H9 (cell line): Measurements from ENCODE around the gene CDH22. TPM values are rescaled to one million over a fixed set of nuclear protein-coding genes. Genes with fewer than 3 reads are reported as not detected.

Source experiments
- DNase-seq: peaks from one replicate; pipeline ENCODE4 v3.0.0-alpha.2; 2017
- H2AFZ ChIP-seq: one replicate; pipeline ENCODE4 v1.6.1; 2013; ENCODE audit warnings: mild to moderate bottlenecking, low read length, control low read depth, moderate library complexity
- H2AK5ac ChIP-seq: 2 replicates; pipeline ENCODE4 v1.6.1; 2013; ENCODE audit warnings: low read length, control low read depth, mixed read lengths; ENCODE audit not compliant: insufficient read length
- H2BK120ac ChIP-seq: one replicate; pipeline ENCODE4 v1.6.1; 2013; ENCODE audit warnings: low read depth, mild to moderate bottlenecking, low read length, control low read depth, inconsistent platforms; ENCODE audit not compliant: poor library complexity, severe bottlenecking
- H2BK12ac ChIP-seq: 2 replicates; pipeline ENCODE4 v1.6.1; 2013; ENCODE audit warnings: low read length, control low read depth, mixed read lengths, low read depth; ENCODE audit not compliant: insufficient read length
- H2BK15ac ChIP-seq: 2 replicates; pipeline ENCODE4 v1.6.1; 2013; ENCODE audit warnings: low read depth, low read length, control low read depth
- H2BK20ac ChIP-seq: one replicate; pipeline ENCODE4 v1.6.1; 2013; ENCODE audit warnings: low read depth, mild to moderate bottlenecking, low read length, control low read depth, inconsistent platforms; ENCODE audit not compliant: poor library complexity, severe bottlenecking
- H2BK5ac ChIP-seq: 2 replicates; pipeline ENCODE4 v1.6.1; 2013; ENCODE audit warnings: low read length, control low read depth, mixed read lengths; ENCODE audit not compliant: insufficient read length
- H3K14ac ChIP-seq: 2 replicates; pipeline ENCODE4 v1.6.1; 2013; ENCODE audit warnings: low read length, control low read depth; ENCODE audit not compliant: insufficient read depth
- H3K18ac ChIP-seq: 2 replicates; pipeline ENCODE4 v1.6.1; 2013; ENCODE audit warnings: low read depth, mild to moderate bottlenecking, mixed read lengths, low read length, control low read depth; ENCODE audit not compliant: insufficient read length
- H3K23ac ChIP-seq: 2 replicates; pipeline ENCODE4 v1.6.1; 2013; ENCODE audit warnings: low read length, control low read depth, mixed read lengths, low read depth; ENCODE audit not compliant: insufficient read length
- H3K23me2 ChIP-seq: 2 replicates; pipeline ENCODE4 v1.6.1; 2013; ENCODE audit warnings: low read depth, mild to moderate bottlenecking, mixed read lengths, low read length, control low read depth; ENCODE audit not compliant: insufficient read length, poor library complexity, severe bottlenecking
- H3K27ac ChIP-seq: 2 replicates; pipeline ENCODE4 v1.5.1; 2013; ENCODE audit warnings: low read length, control low read depth, mixed read lengths, low read depth; ENCODE audit not compliant: insufficient read length
- H3K27me3 ChIP-seq: 2 replicates; pipeline ENCODE4 v1.6.1; 2013; ENCODE audit warnings: low read length, control low read depth, inconsistent platforms; ENCODE audit not compliant: insufficient read depth
- H3K4ac ChIP-seq: 2 replicates; pipeline ENCODE4 v1.6.1; 2013; ENCODE audit warnings: low read depth, mild to moderate bottlenecking, control low read depth, inconsistent platforms, low read length, moderate library complexity
- H3K4me1 ChIP-seq: 2 replicates; pipeline ENCODE4 v1.6.1; 2013; ENCODE audit warnings: low read length, control low read depth, inconsistent platforms; ENCODE audit not compliant: insufficient read depth
- H3K4me2 ChIP-seq: 2 replicates; pipeline ENCODE4 v1.6.1; 2013; ENCODE audit warnings: low read length, control low read depth, mixed read lengths; ENCODE audit not compliant: insufficient read length, insufficient read depth
- H3K56ac ChIP-seq: 2 replicates; pipeline ENCODE4 v1.6.1; 2013; ENCODE audit warnings: low read depth, mild to moderate bottlenecking, mixed read lengths, low read length, control low read depth; ENCODE audit not compliant: insufficient read length
- H3K79me1 ChIP-seq: 2 replicates; pipeline ENCODE4 v1.6.1; 2013; ENCODE audit warnings: low read depth, mild to moderate bottlenecking, moderate library complexity, low read length, control low read depth, inconsistent platforms; ENCODE audit not compliant: insufficient read depth, poor library complexity, severe bottlenecking
- H3K79me2 ChIP-seq: 2 replicates; pipeline ENCODE4 v1.6.1; 2013; ENCODE audit warnings: low read length, control low read depth, inconsistent platforms; ENCODE audit not compliant: insufficient read depth
- H3K9ac ChIP-seq: 2 replicates; pipeline ENCODE4 v1.6.1; 2013; ENCODE audit warnings: low read length, control low read depth, mixed read lengths; ENCODE audit not compliant: insufficient read length; ENCODE audit errors: extremely low read depth
- H3K9me3 ChIP-seq: one replicate; pipeline ENCODE4 v1.6.1; 2013; ENCODE audit warnings: low read depth, low read length, inconsistent platforms; ENCODE audit not compliant: control insufficient read depth
- H3T11ph ChIP-seq: one replicate; pipeline ENCODE4 v1.6.1; 2013; ENCODE audit warnings: mild to moderate bottlenecking, low read length, control low read depth, inconsistent platforms
- H4K20me1 ChIP-seq: one replicate; pipeline ENCODE4 v1.6.1; 2013; ENCODE audit not compliant: control insufficient read depth, insufficient read length, insufficient read depth
- H4K5ac ChIP-seq: 2 replicates; pipeline ENCODE4 v1.6.1; 2013; ENCODE audit warnings: low read depth, mild to moderate bottlenecking, mixed read lengths, low read length, control low read depth; ENCODE audit not compliant: insufficient read length
- H4K8ac ChIP-seq: replicated peaks from 2 replicates; pipeline ENCODE4 v1.6.1; 2013; ENCODE audit warnings: low read length, control low read depth, mixed read lengths, low read depth; ENCODE audit not compliant: insufficient read length
- H4K91ac ChIP-seq: 2 replicates; pipeline ENCODE4 v1.6.1; 2013; ENCODE audit warnings: low read depth, mild to moderate bottlenecking, moderate library complexity, mixed read lengths, low read length, control low read depth; ENCODE audit not compliant: insufficient read length
- H3K27ac Mint-ChIP-seq, 3 experiments: 2 replicates in 2 of 3; 3 replicates in 1 of 3; pipeline ENCODE4 v1.8.0; 2020 to 2021; ENCODE audit warnings: mixed read lengths in 3 of 3, mild to moderate bottlenecking in 1 of 3, moderate library complexity in 1 of 3
- H3K27me3 Mint-ChIP-seq: 2 replicates; pipeline ENCODE4 v1.8.0; 2021; ENCODE audit warnings: low read depth, mild to moderate bottlenecking, moderate library complexity, mixed read lengths
- H3K36me3 Mint-ChIP-seq, 3 experiments: 2 replicates in 2 of 3; 3 replicates in 1 of 3; pipeline ENCODE4 v1.8.0; 2020 to 2021; ENCODE audit warnings: low read depth in 3 of 3, mixed read lengths in 3 of 3; ENCODE audit not compliant: insufficient read depth in 1 of 3
- H3K4me1 Mint-ChIP-seq, 2 experiments: 2 replicates each; pipeline ENCODE4 v1.8.0; 2020; ENCODE audit warnings: mixed read lengths in 2 of 2
- H3K4me3 Mint-ChIP-seq, 2 experiments: 2 replicates in 1 of 2; 3 replicates in 1 of 2; pipeline ENCODE4 v1.8.0; 2020 to 2021; ENCODE audit warnings: mild to moderate bottlenecking in 2 of 2, mixed read lengths in 2 of 2, moderate library complexity in 1 of 2
- H3K9me3 Mint-ChIP-seq, 2 experiments: 2 replicates in 1 of 2; 3 replicates in 1 of 2; pipeline ENCODE4 v1.8.0; 2020; ENCODE audit warnings: mild to moderate bottlenecking in 2 of 2, mixed read lengths in 2 of 2, moderate library complexity in 1 of 2
- WGBS: extraction: QIAGEN DNeasy Blood & Tissue Kit; methylation state at CpG from one replicate; pipeline ENCODE4 v1.1.7; 2013; ENCODE audit warnings: missing lambda C conversion rate, low lambda C conversion rate, mixed read lengths; ENCODE audit not compliant: insufficient read length; ENCODE audit errors: extremely low coverage; 5-methylcytosine and 5-hydroxymethylcytosine counted together
- total RNA-seq: library from RNA; stranded (reverse); gene quantifications from 2 replicates; pipeline ENCODE4 v1.2.1, GENCODE V29; 2021
- TF ChIP-seq, protein P1 (sequence below): fragments of 200-600 bp; sonication (generic); conservative IDR thresholded peaks from 3 replicates; pipeline ENCODE4 v1.8.0; 2021; ENCODE audit warnings: antibody characterized with exemption, mild to moderate bottlenecking

CDH22 gene
- total RNA-seq, 1 experiment from 2014 or later = not detected

- Histone ChIP-seq H3K23me2 (no peaks in the 10 kb centered on the region), H4K91ac (no peak overlapping the region), H3K18ac (no peak overlapping the region), H3K27ac (no peak overlapping the region), H2AK5ac (no peak overlapping the region), H2BK12ac (no peak overlapping the region), H3K9me3 (no peaks in the 10 kb centered on the region), H2BK20ac (no peak overlapping the region), H2AFZ (no peak overlapping the region), H4K8ac (no peak overlapping the region), H2BK120ac (no peak overlapping the region), H2BK15ac (no peak overlapping the region), H3T11ph (no peak overlapping the region), H4K20me1 (no peaks in the 10 kb centered on the region), H3K27me3 (no peaks in the 10 kb centered on the region; the same call in 1 of the 2 replicates), H3K56ac (no peak overlapping the region), H2BK5ac (no peak overlapping the region), H3K4ac (no peak overlapping the region), H3K4me2 (no peak overlapping the region), H3K79me2 (no peaks in the 10 kb centered on the region), H3K9ac (no peak overlapping the region), H3K79me1 (no peaks in the 10 kb centered on the region), H3K14ac (no peak overlapping the region), H4K5ac (no peak overlapping the region), H3K4me1 (no peaks in the 10 kb centered on the region), H3K23ac (no peak overlapping the region)
- no CpG with 5 or more reads among the region's 5 CpGs for WGBS
- peak overlapping the region in 1 of 3 experiments; percentile 38; a peak in 1 of 7 replicates for H3K27ac Mint-ChIP-seq
- peaks cover 0 to 5% of the 10 kb centered on the region in 2 experiments; a peak in 2 of 4 replicates for H3K4me1 Mint-ChIP-seq
- H3K9me3 Mint-ChIP-seq = no peaks in the 10 kb centered on the region; a peak in 1 of 5 replicates
- TF ChIP-seq, protein P1, sequence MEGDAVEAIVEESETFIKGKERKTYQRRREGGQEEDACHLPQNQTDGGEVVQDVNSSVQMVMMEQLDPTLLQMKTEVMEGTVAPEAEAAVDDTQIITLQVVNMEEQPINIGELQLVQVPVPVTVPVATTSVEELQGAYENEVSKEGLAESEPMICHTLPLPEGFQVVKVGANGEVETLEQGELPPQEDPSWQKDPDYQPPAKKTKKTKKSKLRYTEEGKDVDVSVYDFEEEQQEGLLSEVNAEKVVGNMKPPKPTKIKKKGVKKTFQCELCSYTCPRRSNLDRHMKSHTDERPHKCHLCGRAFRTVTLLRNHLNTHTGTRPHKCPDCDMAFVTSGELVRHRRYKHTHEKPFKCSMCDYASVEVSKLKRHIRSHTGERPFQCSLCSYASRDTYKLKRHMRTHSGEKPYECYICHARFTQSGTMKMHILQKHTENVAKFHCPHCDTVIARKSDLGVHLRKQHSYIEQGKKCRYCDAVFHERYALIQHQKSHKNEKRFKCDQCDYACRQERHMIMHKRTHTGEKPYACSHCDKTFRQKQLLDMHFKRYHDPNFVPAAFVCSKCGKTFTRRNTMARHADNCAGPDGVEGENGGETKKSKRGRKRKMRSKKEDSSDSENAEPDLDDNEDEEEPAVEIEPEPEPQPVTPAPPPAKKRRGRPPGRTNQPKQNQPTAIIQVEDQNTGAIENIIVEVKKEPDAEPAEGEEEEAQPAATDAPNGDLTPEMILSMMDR = no peak
- peaks cover 26% of the 10 kb centered on the region for H3K27me3 Mint-ChIP-seq
- H3K36me3 Mint-ChIP-seq = no peaks in the 10 kb centered on the region
- DNase-seq = no peak
- H3K4me3 Mint-ChIP-seq = no peak overlapping the region
These were observed 122.1 kb downstream of the CDH22 start for GRCh38 chr20:46186210-46186609.
